Measurements from ENCODE around the gene MAP2.

GRCh38 chr2:209644842-209645241, 221.0 kb downstream of the MAP2 start:
- TF ChIP-seq, protein P1, sequence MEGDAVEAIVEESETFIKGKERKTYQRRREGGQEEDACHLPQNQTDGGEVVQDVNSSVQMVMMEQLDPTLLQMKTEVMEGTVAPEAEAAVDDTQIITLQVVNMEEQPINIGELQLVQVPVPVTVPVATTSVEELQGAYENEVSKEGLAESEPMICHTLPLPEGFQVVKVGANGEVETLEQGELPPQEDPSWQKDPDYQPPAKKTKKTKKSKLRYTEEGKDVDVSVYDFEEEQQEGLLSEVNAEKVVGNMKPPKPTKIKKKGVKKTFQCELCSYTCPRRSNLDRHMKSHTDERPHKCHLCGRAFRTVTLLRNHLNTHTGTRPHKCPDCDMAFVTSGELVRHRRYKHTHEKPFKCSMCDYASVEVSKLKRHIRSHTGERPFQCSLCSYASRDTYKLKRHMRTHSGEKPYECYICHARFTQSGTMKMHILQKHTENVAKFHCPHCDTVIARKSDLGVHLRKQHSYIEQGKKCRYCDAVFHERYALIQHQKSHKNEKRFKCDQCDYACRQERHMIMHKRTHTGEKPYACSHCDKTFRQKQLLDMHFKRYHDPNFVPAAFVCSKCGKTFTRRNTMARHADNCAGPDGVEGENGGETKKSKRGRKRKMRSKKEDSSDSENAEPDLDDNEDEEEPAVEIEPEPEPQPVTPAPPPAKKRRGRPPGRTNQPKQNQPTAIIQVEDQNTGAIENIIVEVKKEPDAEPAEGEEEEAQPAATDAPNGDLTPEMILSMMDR (conservative IDR thresholded peaks at IDR 0.05 in 1 of 2, IDR thresholded peaks at IDR 0.05 in 1 of 2; ENCODE audit: extremely low read depth in 1 of 2, insufficient read depth in 1 of 2, low read depth in 1 of 2, low read length in 2 of 2), result no peak
- TF ChIP-seq EZH2 (IDR thresholded peaks at IDR 0.05; ENCODE audit: borderline replicate concordance, low read length), result no peak
